ENCODE data around the gene TTBK2.
A peak's percentile ranks its signal among the peaks of the same experiment; 100 is the strongest.

TTBK2 gene

GRCh38 chr15:42750306-42750705 lies 170.3 kb downstream of the TTBK2 start:
- no peak for DNase-seq

DNA sequence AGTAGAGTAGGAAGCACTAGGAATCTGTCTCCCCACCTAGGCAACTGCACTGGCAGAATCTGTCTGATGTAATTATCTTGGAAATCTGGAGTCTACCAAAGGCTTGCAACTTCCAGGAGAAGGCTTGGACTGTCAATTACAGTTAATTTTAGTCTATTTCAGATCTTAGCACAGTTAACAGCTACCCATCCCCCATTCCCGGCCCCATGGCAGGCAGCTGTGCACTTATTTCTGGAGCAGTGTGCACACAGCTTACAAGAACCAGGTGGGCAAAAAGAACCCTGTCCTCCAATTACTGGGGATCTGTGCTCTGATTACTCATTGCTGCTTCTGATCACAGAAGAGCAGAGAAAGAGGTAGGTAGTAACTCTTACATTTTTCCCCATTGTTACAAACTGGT lies 171.3 kb downstream of the TTBK2 start:
- DNase-seq, result no peak

DNA sequence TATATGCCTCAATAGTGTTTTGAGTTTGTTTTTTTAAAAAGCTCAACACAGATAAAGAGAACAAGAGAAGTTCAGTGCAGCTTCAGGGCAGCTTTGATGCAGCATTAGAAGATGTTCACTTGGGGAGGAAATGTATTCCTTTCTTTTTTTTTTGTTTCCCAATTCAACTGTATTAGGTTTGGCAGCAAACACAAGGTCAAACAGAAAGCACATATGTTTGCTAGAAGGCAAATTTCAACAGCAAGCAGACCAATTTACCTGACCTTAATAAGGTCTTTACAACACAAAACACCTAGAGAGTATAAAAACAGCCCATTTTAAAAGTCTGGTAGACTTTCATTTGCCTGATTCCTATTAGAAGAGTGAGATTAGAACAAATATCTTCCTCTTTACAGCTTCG lies 176.4 kb downstream of the TTBK2 start:
- no peak for DNase-seq

DNA sequence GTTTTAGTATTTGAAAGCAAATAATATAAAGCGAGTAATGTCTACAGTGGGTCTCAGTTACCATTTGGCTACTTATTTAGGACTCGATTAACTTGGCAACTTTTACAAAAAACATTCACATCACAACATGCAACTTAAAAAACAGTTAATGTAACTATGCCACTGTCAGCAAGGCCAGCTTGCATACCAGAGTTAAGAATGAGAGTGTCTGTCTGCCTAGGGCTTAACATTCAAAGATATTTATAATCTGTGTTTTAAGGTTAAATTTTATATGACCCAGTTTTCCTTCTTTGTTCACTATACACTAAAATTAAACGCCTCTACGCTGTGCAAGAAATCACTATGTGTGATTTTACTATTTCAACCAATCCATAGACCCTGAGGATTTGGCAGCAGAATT lies 178.4 kb downstream of the TTBK2 start:
- DNase-seq, result no peak

GRCh38 chr15:42741710-42742109 lies 178.9 kb downstream of the TTBK2 start:
- DNase-seq, result no peak

DNA sequence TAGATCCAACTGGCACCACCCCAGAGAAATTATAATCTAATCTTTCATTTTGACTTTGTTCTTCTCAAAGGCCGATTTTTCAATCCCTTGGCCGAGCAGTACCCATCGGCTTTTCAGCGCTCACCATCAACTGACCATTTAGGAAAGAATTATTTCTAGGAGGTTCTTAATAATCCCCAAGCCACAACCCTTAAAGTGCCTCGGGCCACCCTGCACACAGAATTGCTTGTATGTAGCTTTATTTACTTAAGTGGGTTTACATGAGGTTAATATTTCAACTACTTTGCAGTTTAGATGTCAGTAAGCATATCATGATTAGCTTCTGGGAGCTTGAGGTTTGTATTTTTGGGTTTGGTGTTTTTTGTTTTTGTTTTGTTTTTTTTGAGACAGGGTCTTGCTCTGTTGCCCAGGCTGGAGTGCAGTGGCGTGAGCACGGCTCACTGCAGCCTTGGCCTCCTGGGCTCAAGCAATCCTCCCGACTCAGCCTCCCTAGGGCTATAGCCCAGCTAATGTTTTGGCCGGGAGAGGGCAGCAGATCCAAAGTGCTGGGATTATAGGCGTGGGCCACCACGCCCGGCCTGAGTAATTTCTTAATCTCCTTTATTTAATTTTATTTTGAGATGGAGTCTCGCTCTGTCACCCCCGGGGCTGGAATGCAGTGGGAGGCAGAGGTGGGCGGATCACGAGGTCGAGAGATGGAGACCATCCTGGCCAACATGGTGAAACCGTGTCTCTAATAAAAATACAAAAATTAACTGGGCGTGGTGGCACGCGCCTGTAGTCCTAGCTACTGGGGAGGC lies 182.8 kb downstream of the TTBK2 start:
- no peak for DNase-seq

DNA sequence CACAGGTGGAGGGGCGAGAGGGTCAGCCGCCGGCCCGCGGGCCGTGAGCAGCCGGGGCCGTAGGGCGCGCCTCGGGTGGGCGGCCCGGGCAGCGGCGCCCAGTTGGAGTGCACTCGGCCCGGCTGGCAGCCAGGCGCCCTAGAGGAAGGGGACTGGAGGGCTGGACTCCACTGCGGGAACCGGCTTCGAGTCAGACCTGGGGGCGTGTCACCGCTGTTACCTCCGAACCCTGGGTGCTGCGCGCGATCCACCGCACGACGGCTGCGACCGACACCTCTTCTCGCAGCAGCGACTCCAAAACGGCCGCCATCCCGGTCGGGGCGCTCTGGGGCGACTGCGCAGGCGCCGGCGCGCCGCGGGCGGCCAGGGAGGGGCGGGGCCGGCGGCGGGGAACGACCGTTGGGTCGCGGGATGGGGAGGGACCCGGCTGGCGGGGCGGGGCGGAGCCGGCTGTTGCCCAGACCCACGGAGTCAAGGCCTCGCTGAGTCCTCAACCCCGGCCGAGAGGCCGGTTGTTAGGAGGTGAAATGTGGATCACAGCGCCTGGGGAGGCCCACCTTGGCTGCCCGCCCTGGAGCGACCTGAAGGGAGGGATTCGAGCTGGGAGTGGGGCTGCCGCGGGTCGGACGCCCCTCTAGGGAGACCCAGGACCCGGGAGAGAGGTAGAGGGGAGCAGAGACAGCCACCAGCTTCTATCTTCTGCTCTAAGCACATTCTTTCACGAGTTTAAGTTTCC lies 183.6 kb downstream of the TTBK2 start, which contains the start of gene CDAN1:
Gene CDAN1, minus strand, starts transcription at position 336 of the 736 bp plus-strand sequence. Its CDS starts 26 bp downstream, at position 310.
- DNase-seq, result peak; percentile 41

DNA sequence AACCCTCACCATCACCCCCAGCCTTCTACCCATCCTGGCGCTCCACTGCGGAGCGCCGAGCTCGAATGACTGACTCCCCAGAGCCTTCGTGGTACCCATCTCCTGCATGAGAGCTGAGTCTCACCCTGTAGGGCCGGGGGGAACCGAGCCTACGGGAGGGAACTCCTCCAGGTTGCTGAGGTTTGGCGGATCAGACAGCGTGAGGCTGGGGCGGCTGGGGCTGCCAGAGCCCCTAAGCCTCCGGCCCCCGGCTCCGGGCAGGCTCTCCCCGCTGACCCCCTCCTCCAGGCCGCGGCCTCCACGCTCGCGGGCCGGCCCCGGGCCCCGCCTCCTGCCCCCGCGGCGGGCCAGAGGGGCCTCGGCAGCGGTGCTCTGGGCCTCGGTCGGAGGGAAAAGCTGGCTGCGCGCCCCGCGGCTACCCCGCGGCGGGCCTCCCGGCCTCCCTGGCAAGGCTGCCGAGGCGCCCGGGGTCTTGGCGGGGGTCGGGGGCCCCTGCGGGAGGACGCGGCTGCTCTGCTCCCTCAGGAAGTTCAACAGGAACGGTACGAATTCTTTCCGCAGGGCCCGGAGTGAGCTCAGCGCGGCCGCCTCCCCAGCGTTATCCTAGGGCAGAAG lies 184.3 kb downstream of the TTBK2 start:
- no peak for DNase-seq

DNA sequence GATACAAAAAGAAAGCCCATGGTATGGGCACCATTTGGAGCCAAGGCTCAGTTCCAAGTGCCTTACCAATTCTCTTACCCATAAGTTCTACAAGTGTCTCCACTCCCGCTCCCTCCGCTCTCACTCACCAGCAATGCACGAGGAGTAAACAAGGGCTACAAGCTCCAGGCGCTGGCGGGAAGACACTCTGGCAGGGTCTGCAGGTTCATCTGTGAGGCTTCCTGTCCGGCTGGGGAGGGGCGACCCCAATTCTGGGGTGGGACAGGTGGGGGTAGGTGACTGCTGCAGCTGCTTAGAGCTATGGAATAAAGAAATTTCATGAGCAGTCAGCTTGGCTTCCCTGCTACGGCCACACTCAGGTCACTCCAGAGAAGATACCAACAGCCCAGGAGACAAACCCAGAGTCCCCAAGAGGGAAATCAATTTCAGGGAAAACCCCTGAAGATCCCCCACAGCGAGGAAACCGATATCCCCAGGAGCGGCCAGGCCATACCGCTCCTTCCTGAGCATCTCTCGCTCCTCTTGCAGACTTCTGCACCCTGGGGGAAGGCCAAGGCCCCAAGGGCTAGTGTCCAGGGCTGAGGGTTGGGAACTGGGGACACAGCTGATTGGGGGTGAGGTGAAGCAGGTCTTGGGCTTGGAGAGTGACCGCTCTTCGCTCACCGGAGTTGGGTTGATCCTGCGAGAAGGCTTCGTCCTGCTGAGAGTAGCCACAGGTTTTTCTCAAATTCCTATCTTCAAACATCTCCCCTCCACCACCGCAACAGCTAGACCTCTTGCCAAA lies 185.0 kb downstream of the TTBK2 start:
- DNase-seq, result no peak

- DNase-seq, result no peak
Observed at GRCh38 chr15:42734076-42734672, 186.4 kb downstream of the TTBK2 start.

- no peak for DNase-seq
Observed at GRCh38 chr15:42733027-42733426, 187.6 kb downstream of the TTBK2 start.

GRCh38 chr15:42732095-42732827 lies 188.3 kb downstream of the TTBK2 start:
- no peak for DNase-seq

DNA sequence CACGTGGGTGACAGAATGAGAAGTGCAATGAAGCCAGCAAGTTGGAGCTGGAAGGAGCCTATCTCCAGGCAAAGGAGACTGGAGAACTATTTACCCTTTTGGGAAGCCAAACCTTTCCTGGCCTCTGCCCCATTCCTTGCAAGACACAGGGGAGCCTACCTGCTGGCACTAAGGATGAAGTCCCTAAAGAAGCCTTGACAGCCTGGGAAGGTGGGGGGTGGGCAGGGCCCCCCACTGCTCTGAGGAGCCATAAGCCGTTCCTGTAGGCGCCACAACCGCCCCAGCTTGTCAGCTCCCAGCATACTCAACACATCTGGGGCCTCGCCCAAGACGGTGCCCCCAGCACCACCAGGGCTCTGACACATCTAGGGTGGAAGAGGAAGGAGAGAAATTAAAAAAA lies 189.1 kb downstream of the TTBK2 start:
- no peak for DNase-seq

DNA sequence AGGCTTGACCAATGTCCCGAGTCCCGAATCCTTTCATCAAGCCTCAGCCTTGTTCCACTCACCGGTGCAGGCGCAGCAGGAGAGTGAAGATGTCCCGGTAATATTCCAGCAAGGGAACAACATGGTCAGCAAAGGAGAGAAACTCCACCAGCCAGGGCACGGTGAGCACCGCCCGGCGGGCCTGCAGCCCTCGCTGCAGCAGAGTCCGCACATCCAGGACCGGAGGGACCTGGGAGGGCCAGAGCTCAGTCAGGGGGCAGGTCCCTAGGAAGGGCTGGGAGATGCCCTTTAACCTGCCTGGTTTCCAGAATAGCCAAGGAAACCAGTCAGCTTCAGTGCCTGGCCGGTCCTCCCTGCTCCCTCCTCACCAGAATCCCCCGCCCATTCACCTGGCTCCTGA lies 190.0 kb downstream of the TTBK2 start:
- DNase-seq, result no peak

DNA sequence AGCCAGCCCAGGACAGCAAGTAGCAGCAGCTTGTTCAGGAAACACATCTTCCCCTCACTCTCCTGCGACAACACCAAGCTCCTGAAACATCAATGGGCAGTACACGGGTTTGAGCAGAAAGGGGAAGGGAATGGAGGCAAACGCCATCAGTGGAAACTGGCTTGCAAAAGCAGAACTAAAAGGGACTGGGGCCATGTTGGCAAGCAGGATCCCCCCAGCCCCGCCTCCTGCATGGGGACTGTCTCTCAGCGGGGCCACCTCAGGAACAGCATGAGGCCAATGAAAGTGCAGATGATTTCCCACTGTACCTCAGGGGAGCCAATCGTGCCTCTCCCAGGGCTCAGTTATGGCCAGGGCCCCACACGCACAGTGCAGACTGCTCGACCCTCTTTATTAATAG lies 190.4 kb downstream of the TTBK2 start:
- no peak for DNase-seq

- no peak for DNase-seq
Observed at GRCh38 chr15:42729409-42729808, 191.2 kb downstream of the TTBK2 start.

- no peak for DNase-seq
Observed at GRCh38 chr15:42728972-42729371, 191.6 kb downstream of the TTBK2 start.

DNA sequence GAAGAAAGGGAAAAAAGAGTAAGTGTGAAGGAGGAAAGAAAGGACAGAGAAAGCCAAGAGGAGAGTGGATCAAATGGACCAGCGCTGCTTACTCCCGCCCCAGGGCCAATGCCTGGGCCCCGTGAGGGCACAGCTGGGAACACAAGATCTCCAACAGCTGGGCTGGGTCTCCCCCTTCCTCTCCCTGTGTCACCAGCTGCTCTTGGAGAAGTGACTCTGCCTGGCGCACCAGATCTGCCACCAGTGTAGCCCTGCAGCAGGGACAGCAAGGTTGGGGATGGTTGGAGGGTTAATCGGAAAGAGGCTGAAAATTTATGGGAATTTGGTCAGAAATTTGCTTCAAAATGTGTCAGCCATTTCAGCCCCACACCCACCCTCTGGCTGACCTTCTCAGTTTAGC lies 192.0 kb downstream of the TTBK2 start:
- DNase-seq, result no peak

DNA sequence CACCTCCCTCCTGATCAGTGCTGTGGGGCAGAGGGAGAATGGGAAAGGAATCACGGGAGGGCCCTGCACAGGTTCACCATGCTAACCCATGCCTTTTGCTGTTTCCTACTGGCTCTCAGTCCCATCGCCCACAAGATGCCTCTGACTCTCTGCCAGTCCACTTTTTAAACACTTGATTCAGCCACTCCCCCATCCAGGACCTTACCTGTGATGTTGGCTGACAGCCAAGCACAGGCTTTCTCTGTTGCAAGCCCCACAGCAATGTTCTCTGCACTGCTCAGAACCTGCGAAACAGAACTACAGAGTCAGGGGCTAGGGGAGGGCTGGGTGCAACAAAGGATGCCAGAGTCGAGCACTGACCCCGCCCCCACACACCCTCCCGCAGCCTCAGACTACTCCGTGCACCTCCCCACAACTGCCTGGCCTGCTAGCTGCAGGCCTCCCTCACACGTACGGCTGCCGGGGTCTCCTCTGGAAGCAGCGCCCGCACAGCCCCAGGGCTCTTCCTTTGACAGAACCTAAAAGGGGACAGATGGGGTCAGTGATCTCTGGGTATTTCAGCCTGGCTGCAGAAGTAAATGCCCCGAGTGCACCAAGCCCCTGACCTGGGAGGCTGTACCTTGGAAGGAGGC lies 192.7 kb downstream of the TTBK2 start:
- DNase-seq, result no peak

DNA sequence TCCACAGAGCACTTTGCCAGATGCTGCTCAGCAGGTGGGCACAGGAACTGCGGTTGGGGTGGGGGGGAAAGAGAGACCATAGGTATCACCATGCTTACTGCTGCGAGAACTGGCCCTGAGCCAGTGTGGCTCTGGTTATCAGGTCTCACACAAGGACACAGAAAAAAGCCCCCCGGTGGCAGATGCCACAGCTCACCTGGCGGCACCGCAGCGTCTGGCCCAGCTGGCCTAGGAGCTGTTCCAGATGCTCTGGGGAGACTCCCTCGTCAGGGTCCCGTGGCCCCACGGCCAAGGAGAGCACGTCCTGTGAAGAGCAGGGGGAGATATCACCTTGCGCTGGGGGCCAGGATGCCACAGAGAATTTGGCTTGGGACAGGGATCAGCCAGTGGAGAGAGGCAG lies 194.5 kb downstream of the TTBK2 start:
- DNase-seq, result no peak

- DNase-seq, result no peak
Observed at GRCh38 chr15:42725331-42725903, 195.2 kb downstream of the TTBK2 start.
